Loucy (cell line): ENCODE data around the gene PROM2.

ENCODE experiments used
- H2AFZ ChIP-seq: fragments of 200-600 bp; sonication (generic); 2 replicates; pipeline ENCODE4 v1.6.0; 2016; ENCODE audit warnings: antibody characterized with exemption, mild to moderate bottlenecking, low read length, moderate library complexity
- H3F3A ChIP-seq: fragments of 200-600 bp; 2 replicates; pipeline ENCODE4 v1.6.0; 2016; ENCODE audit warnings: antibody characterized with exemption, low read depth, mild to moderate bottlenecking
- H3K27me3 ChIP-seq: fragments of 200-600 bp; sonication (generic); 2 replicates; pipeline ENCODE4 v1.6.1; 2014; ENCODE audit warnings: low read length, mild to moderate bottlenecking; ENCODE audit not compliant: insufficient read depth, poor library complexity, severe bottlenecking
- H3K36me3 ChIP-seq: fragments of 200-600 bp; sonication (generic); 2 replicates; pipeline ENCODE4 v1.6.1; 2016; ENCODE audit warnings: low read length; ENCODE audit not compliant: insufficient read depth
- H3K4me1 ChIP-seq: fragments of 200-600 bp; sonication (generic); 2 replicates; pipeline ENCODE4 v1.5.1; 2014; ENCODE audit warnings: low read length, mild to moderate bottlenecking; ENCODE audit not compliant: insufficient read depth, poor library complexity, severe bottlenecking
- H3K4me2 ChIP-seq: fragments of 200-600 bp; sonication (generic); 2 replicates; pipeline ENCODE4 v1.6.0; 2014; ENCODE audit warnings: antibody characterized with exemption, low read length, low read depth, mild to moderate bottlenecking; ENCODE audit not compliant: poor library complexity, severe bottlenecking
- H3K4me3 ChIP-seq: fragments of 200-600 bp; sonication (generic); 2 replicates; pipeline ENCODE4 v1.5.1; 2014; ENCODE audit warnings: low read length, mild to moderate bottlenecking, mixed read lengths; ENCODE audit not compliant: poor library complexity, severe bottlenecking
- H3K79me2 ChIP-seq: fragments of 200-600 bp; sonication (generic); 2 replicates; pipeline ENCODE4 v1.6.1; 2014; ENCODE audit warnings: low read length; ENCODE audit not compliant: insufficient read depth
- H3K9ac ChIP-seq: fragments of 200-600 bp; sonication (generic); 2 replicates; pipeline ENCODE4 v1.6.0; 2014; ENCODE audit warnings: mild to moderate bottlenecking, low read depth, low read length, moderate library complexity; ENCODE audit not compliant: poor library complexity, severe bottlenecking
- H3K9me2 ChIP-seq: fragments of 200-600 bp; sonication (generic); replicated peaks from 2 replicates; pipeline ENCODE4 v1.6.1; 2016; ENCODE audit warnings: low read depth, low read length, mixed read lengths
- H3K9me3 ChIP-seq: fragments of 200-600 bp; sonication (generic); 2 replicates; pipeline ENCODE4 v1.6.1; 2014; ENCODE audit warnings: mild to moderate bottlenecking, antibody characterized with exemption, low read length, low read depth; ENCODE audit not compliant: insufficient read depth
- H4K20me1 ChIP-seq: fragments of 200-600 bp; sonication (generic); 2 replicates; pipeline ENCODE4 v1.6.0; 2014; ENCODE audit warnings: antibody characterized with exemption, low read length, mild to moderate bottlenecking; ENCODE audit not compliant: insufficient read depth, poor library complexity, severe bottlenecking
- CTCF ChIP-seq: fragments of 200-600 bp; sonication (generic); conservative IDR thresholded peaks from 2 replicates; pipeline ENCODE4 v1.5.1; 2014; ENCODE audit warnings: mild to moderate bottlenecking, antibody characterized with exemption, low read length
- EZH2phosphoT487 ChIP-seq: fragments of 200-600 bp; IDR thresholded peaks from 2 replicates; pipeline ENCODE4 v1.6.1; 2018; ENCODE audit warnings: antibody characterized with exemption, mild to moderate bottlenecking, moderate library complexity, borderline replicate concordance

Gene PROM2

GRCh38 chr2:95318431-95319220 is 44.4 kb downstream of the PROM2 start:
- H3K79me2 ChIP-seq, result no peaks in the 10 kb centered on the region
- H4K20me1 ChIP-seq, result no peaks in the 10 kb centered on the region
- no peaks in the 10 kb centered on the region for H3K27me3 ChIP-seq
- no peak overlapping the region for H2AFZ ChIP-seq
- H3K9ac ChIP-seq, result no peak overlapping the region
- TF ChIP-seq EZH2phosphoT487, result no peak
- no peak for TF ChIP-seq CTCF
- no peak overlapping the region for H3K4me3 ChIP-seq
- no peaks in the 10 kb centered on the region for H3F3A ChIP-seq
- H3K4me2 ChIP-seq, result no peak overlapping the region
- no peaks in the 10 kb centered on the region for H3K4me1 ChIP-seq
- H3K36me3 ChIP-seq, result no peaks in the 10 kb centered on the region
- H3K9me2 ChIP-seq, result no peaks in the 10 kb centered on the region
- no peaks in the 10 kb centered on the region for H3K9me3 ChIP-seq

- no peaks in the 10 kb centered on the region for H3K9me3 ChIP-seq
- H3F3A ChIP-seq, result no peaks in the 10 kb centered on the region
- TF ChIP-seq CTCF (no peak), EZH2phosphoT487 (no peak)
- no peaks in the 10 kb centered on the region for H3K9me2 ChIP-seq
- no peak overlapping the region for H2AFZ ChIP-seq
- no peaks in the 10 kb centered on the region for H3K36me3 ChIP-seq
- H3K79me2 ChIP-seq, result no peaks in the 10 kb centered on the region
- no peak overlapping the region for H3K4me2 ChIP-seq
- no peaks in the 10 kb centered on the region for H3K4me1 ChIP-seq
- no peak overlapping the region for H3K4me3 ChIP-seq
- H3K9ac ChIP-seq, result no peak overlapping the region
- H3K27me3 ChIP-seq, result no peaks in the 10 kb centered on the region
- H4K20me1 ChIP-seq, result no peaks in the 10 kb centered on the region
Observed at GRCh38 chr2:95319481-95320343, 45.5 kb downstream of the PROM2 start.

GRCh38 chr2:95320344-95320712 is 46.1 kb downstream of the PROM2 start:
- Histone ChIP-seq H3K9me3 (no peaks in the 10 kb centered on the region), H4K20me1 (no peaks in the 10 kb centered on the region), H3K79me2 (no peaks in the 10 kb centered on the region), H3K9ac (no peak overlapping the region), H3K9me2 (no peaks in the 10 kb centered on the region), H3K4me3 (no peak overlapping the region), H3K27me3 (no peaks in the 10 kb centered on the region), H3K36me3 (no peaks in the 10 kb centered on the region), H3K4me2 (no peak overlapping the region), H3F3A (no peaks in the 10 kb centered on the region), H3K4me1 (no peaks in the 10 kb centered on the region), H2AFZ (no peak overlapping the region)
- no peak for TF ChIP-seq CTCF
- no peak for TF ChIP-seq EZH2phosphoT487
